Measurements from ENCODE around the gene ERN1. TPM values are rescaled to one million over a fixed set of nuclear protein-coding genes. Genes with fewer than 3 reads are reported as not detected.

ERN1 gene
- total and polyA plus RNA-seq, 2 of the 13 experiments (the other 11 are each of a cell fraction or from before 2014, with no cell fraction given) = 6.0 to 12.7 TPM

DNA sequence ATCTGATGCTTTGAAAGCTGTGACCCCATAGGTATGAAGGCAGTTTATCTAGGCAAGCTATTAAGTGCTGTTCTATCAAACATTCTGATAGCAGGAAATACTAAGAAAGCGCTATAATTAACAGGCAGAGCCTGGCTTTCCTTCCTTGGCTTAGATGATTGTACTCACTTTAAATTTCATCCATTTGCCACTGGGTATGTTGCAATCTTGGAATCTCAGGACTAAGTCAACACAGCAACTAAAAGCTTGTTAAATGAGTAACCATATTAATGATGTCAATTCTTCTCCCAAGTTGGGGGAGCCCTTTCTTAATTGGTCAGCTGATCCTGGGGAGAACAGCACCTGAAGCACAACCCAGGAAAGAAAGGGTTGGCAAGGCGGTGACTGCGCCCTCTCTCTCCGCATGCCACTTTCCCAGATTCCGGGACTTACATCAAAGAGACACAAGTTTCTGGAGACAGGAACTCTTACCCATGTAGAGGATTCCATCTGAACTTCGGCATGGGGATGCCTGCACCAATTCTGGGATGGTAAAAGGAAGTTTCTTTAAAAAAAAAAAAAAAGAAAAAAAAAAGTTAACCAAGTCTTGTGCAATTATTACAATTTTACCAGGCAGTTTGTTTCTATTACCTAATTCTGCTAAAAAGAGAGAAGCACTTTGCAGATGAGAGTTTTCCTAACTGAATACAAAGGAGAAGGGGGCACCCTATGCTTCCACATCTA is 55.1 kb downstream of the ERN1 start (continued):
- TF ChIP-seq, protein P1, sequence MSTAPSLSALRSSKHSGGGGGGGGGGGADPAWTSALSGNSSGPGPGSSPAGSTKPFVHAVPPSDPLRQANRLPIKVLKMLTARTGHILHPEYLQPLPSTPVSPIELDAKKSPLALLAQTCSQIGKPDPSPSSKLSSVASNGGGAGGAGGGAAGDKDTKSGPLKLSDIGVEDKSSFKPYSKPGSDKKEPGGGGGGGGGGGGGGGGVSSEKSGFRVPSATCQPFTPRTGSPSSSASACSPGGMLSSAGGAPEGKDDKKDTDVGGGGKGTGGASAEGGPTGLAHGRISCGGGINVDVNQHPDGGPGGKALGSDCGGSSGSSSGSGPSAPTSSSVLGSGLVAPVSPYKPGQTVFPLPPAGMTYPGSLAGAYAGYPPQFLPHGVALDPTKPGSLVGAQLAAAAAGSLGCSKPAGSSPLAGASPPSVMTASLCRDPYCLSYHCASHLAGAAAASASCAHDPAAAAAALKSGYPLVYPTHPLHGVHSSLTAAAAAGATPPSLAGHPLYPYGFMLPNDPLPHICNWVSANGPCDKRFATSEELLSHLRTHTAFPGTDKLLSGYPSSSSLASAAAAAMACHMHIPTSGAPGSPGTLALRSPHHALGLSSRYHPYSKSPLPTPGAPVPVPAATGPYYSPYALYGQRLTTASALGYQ (CRISPR knock-in tag; IDR thresholded peaks at IDR 0.05) = no peak
- TF ChIP-seq ZBTB20 (CRISPR knock-in tag; IDR thresholded peaks at IDR 0.05; ENCODE audit: borderline replicate concordance, low read depth) = no peak
- no peak for TF ChIP-seq FOXA1 (IDR thresholded peaks at IDR 0.05)
- TF ChIP-seq FOXA1 (CRISPR knock-in tag; IDR thresholded peaks at IDR 0.05) = peak; percentile 96
- peak; percentile 88 for TF ChIP-seq DPF2 (CRISPR knock-in tag; IDR thresholded peaks at IDR 0.05; ENCODE audit: borderline replicate concordance, low read depth)
- TF ChIP-seq ZNF775 (CRISPR knock-in tag; IDR thresholded peaks at IDR 0.05; ENCODE audit: borderline replicate concordance) = no peak
- TF ChIP-seq ETV5 (CRISPR knock-in tag; IDR thresholded peaks at IDR 0.05; ENCODE audit: borderline replicate concordance) = peak; percentile 35; the same call in 1 of the 2 replicates
- no peak for TF ChIP-seq GATA4 (IDR thresholded peaks at IDR 0.05; ENCODE audit: borderline replicate concordance, low read depth)
- TF ChIP-seq EP300 (IDR thresholded peaks at IDR 0.05; ENCODE audit: low read depth in 2 of 2, low read length in 2 of 2) = peak in 1 of 2 experiments; percentile 81; a peak in 2 of 4 replicates
- TF ChIP-seq EP300 (CRISPR knock-in tag; IDR thresholded peaks at IDR 0.05; ENCODE audit: borderline replicate concordance) = peak; percentile 60; the same call in 1 of the 2 replicates
- TF ChIP-seq KAT8 (CRISPR knock-in tag; IDR thresholded peaks at IDR 0.05) = peak; percentile 76; the same call in 1 of the 2 replicates
- no peak for TF ChIP-seq ATF3 (CRISPR knock-in tag; IDR thresholded peaks at IDR 0.05)
- no peak for TF ChIP-seq TMF1 (CRISPR knock-in tag; IDR thresholded peaks at IDR 0.05; ENCODE audit: low read depth)
- peak; percentile 55 for TF ChIP-seq TCF7 (IDR thresholded peaks at IDR 0.05; ENCODE audit: low read depth)
- no peak for TF ChIP-seq MED8 (CRISPR knock-in tag; IDR thresholded peaks at IDR 0.05; ENCODE audit: insufficient replicate concordance)
- peak; percentile 73; the same call in 1 of the 2 replicates for TF ChIP-seq ZNF878 (CRISPR knock-in tag; IDR thresholded peaks at IDR 0.05)
- 0 out of 2 replicates have a peak, but pooled peaks have one; percentile 84 for TF ChIP-seq ZSCAN29 (CRISPR knock-in tag; conservative IDR thresholded peaks at IDR 0.05)
- TF ChIP-seq ZNF547 (CRISPR knock-in tag; IDR thresholded peaks at IDR 0.05) = 0 out of 2 replicates have a peak, but pooled peaks have one; percentile 56
- TF ChIP-seq KLF12 (CRISPR knock-in tag; IDR thresholded peaks at IDR 0.05; ENCODE audit: borderline replicate concordance) = no peak
- TF ChIP-seq ZNF142 (CRISPR knock-in tag; IDR thresholded peaks at IDR 0.05) = 0 out of 2 replicates have a peak, but pooled peaks have one; percentile 14
- TF ChIP-seq CHD4 (IDR thresholded peaks at IDR 0.05; ENCODE audit: borderline replicate concordance, low read length) = 0 out of 2 replicates have a peak, but pooled peaks have one; percentile 62

Data from HepG2 (cell line).